ENCODE measurements around the gene TUBB6.

Gene TUBB6

GRCh38 chr18:12291161-12291560 lies 16.9 kb upstream of the TUBB6 start:
- DNase-seq (ENCODE audit: low spot score), result no peak

GRCh38 chr18:12291690-12292089 lies 16.4 kb upstream of the TUBB6 start:
- no peak for DNase-seq (ENCODE audit: low spot score)

GRCh38 chr18:12293831-12294230 lies 14.2 kb upstream of the TUBB6 start:
- no peak for DNase-seq (ENCODE audit: low spot score)

- DNase-seq (ENCODE audit: low spot score), result no peak
Measured at GRCh38 chr18:12295389-12296086, 12.5 kb upstream of the TUBB6 start.

- no peak for DNase-seq (ENCODE audit: low spot score)
Measured at GRCh38 chr18:12296087-12296403, 12.0 kb upstream of the TUBB6 start.

- no peak for DNase-seq (ENCODE audit: low spot score)
Measured at GRCh38 chr18:12296457-12296856, 11.6 kb upstream of the TUBB6 start.

- DNase-seq (ENCODE audit: low spot score), result no peak
Measured at GRCh38 chr18:12299862-12300261, 8.2 kb upstream of the TUBB6 start.

- DNase-seq (ENCODE audit: low spot score), result no peak
Measured at GRCh38 chr18:12301263-12302005, 6.6 kb upstream of the TUBB6 start.

GRCh38 chr18:12302391-12303147 lies 5.5 kb upstream of the TUBB6 start:
- no peak for DNase-seq (ENCODE audit: low spot score)

GRCh38 chr18:12304351-12305210 lies 3.5 kb upstream of the TUBB6 start:
- no peak for DNase-seq (ENCODE audit: low spot score)

- DNase-seq (ENCODE audit: low spot score), result no peak
Measured at GRCh38 chr18:12305211-12305610, 2.8 kb upstream of the TUBB6 start.

GRCh38 chr18:12305930-12306629 lies 2.0 kb upstream of the TUBB6 start:
- no peak for DNase-seq (ENCODE audit: low spot score)

- DNase-seq (ENCODE audit: low spot score), result no peak
Measured at GRCh38 chr18:12306752-12307700, 1.0 kb upstream of the TUBB6 start.

GRCh38 chr18:12308386-12309100 lies 502 bp downstream of the TUBB6 start:
- DNase-seq (ENCODE audit: low spot score), result no peak

GRCh38 chr18:12309683-12310198 lies 1.7 kb downstream of the TUBB6 start:
- no peak for DNase-seq (ENCODE audit: low spot score)

GRCh38 chr18:12310762-12311161 lies 2.7 kb downstream of the TUBB6 start:
- no peak for DNase-seq (ENCODE audit: low spot score)

- no peak for DNase-seq (ENCODE audit: low spot score)
Measured at GRCh38 chr18:12312976-12313375, 4.9 kb downstream of the TUBB6 start.

- DNase-seq (ENCODE audit: low spot score), result no peak
Measured at GRCh38 chr18:12313530-12314245, 5.6 kb downstream of the TUBB6 start.

All from globus pallidus (tissue), 1 donor.